Astrocyte of the cerebellum (primary cell): ENCODE measurements around the gene TENM4.

Source experiments
- DNase-seq: peaks from one replicate; pipeline ENCODE4 v3.0.0-alpha.2; 2011; ENCODE audit warnings: low read depth
- H3K4me3 ChIP-seq: 2 replicates; pipeline ENCODE4 v1.5.1; 2011; ENCODE audit warnings: mild to moderate bottlenecking, low read depth, low read length, moderate library complexity
- CTCF ChIP-seq: IDR thresholded peaks from 2 replicates; pipeline ENCODE4 v1.5.1; 2012; ENCODE audit warnings: low read length, low read depth, moderate library complexity, mild to moderate bottlenecking; ENCODE audit errors: missing control alignments
- in situ Hi-C: cut with HindIII; loops from 2 replicates; pipeline ENCODE4 v1.10.0; 2017; ENCODE audit warnings: low sequenced_read_pairs

Gene TENM4

GRCh38 chr11:78909386-78909785 lies 531.4 kb downstream of the TENM4 start:
- TF ChIP-seq CTCF, result no peak
- H3K4me3 ChIP-seq, result no peak overlapping the region
- DNase-seq, result no peak
- in situ Hi-C loops, result no loop called here

DNA sequence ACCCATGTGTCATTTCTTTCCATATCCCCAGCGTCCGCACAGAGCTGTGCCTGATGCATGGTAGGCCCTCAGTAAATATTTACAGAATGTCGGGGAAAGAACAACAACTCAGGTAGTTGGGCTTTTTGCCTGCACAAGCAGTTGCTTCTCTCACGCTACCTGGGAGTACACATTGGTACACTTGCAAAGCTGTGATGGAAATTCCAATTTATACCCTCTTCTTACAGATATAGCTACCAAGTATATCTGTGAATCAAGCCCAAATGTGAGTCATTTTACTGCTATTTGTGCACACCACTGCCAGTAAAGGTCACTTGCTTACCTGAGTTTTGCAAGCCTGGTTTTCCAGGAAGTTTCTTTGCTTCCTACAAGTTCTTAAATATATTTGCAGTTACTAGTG lies 533.2 kb downstream of the TENM4 start:
- TF ChIP-seq CTCF, result no peak
- in situ Hi-C loops, result no loop called here
- no peak for DNase-seq
- H3K4me3 ChIP-seq, result no peak overlapping the region

- TF ChIP-seq CTCF, result no peak
- DNase-seq, result no peak
- in situ Hi-C loops, result no loop called here
- no peak overlapping the region for H3K4me3 ChIP-seq
These were observed 534.3 kb downstream of the TENM4 start for GRCh38 chr11:78906566-78906965.

DNA sequence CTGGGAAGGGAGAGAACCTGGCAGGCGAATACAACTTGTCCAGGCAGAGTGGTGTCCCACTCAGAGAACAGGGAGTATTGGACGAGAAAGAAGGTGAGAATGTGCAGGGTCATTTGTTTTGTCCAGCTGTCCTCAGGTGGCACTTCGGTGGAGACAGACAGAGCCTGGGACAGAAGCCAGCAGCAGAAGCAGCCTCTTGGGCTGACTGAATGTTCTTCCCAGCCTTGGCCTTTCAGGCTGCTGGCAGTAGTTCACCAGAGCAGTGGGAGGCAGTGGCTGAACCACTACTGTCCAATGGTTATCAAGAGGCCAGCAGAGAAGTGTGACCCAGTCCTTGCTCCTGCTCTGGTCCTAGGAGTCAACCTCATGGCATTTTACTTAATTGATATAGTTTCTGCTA lies 535.1 kb downstream of the TENM4 start:
- DNase-seq, result no peak
- no peak overlapping the region for H3K4me3 ChIP-seq
- in situ Hi-C loops, result no loop called here
- TF ChIP-seq CTCF, result no peak

- no peak for DNase-seq
- in situ Hi-C loops, result no loop called here
- no peak overlapping the region for H3K4me3 ChIP-seq
- no peak for TF ChIP-seq CTCF
These were observed 537.9 kb downstream of the TENM4 start for GRCh38 chr11:78902771-78903507.

- in situ Hi-C loops, result no loop called here
- no peak overlapping the region for H3K4me3 ChIP-seq
- no peak for DNase-seq
- TF ChIP-seq CTCF, result no peak
These were observed 539.0 kb downstream of the TENM4 start for GRCh38 chr11:78901831-78902230.
